ENCODE data around the gene PLSCR4.

- TF ChIP-seq CTCF (IDR thresholded peaks at IDR 0.05; ENCODE audit: insufficient read depth, low read depth, low read length) (no peak), EZH2 (IDR thresholded peaks at IDR 0.05; ENCODE audit: insufficient read depth, low read length) (no peak)
Observed at GRCh38 chr3:146256851-146257486, 6.1 kb upstream of the PLSCR4 start.

All from astrocyte (in vitro differentiated cells and primary cell).